Mucosa of descending colon (tissue), 3 donors: ENCODE data around the gene EIF1. TPM values are rescaled to one million over a fixed set of nuclear protein-coding genes. Genes with fewer than 3 reads are reported as not detected.

Source experiments
- ATAC-seq: fragments of 200-7000 bp; cut with Tn5 transposase; one replicate; pipeline ENCODE4 v1.9.1; 2020; ENCODE audit warnings: mild to moderate bottlenecking, moderate library complexity
- DNase-seq, 3 donors: peaks; one replicate each; pipeline ENCODE4 v3.0.0-alpha.2; 2020
- H3K36me3 ChIP-seq: fragments of 200-600 bp; one replicate; pipeline ENCODE4 v1.8.0; 2021; ENCODE audit warnings: low read depth, mild to moderate bottlenecking
- H3K4me1 ChIP-seq: fragments of 200-600 bp; one replicate; pipeline ENCODE4 v1.8.0; 2021; ENCODE audit warnings: low read depth, mild to moderate bottlenecking
- H3K4me3 ChIP-seq: fragments of 200-600 bp; one replicate; pipeline ENCODE4 v1.8.0; 2021; ENCODE audit warnings: mild to moderate bottlenecking
- H3K9me3 ChIP-seq: fragments of 200-600 bp; one replicate; pipeline ENCODE4 v1.8.0; 2021; ENCODE audit warnings: mild to moderate bottlenecking
- intact Hi-C, 2 donors: fragments of 100-400 bp; cut with DNase I in 1 of 2; cut with micrococcal nuclease in 1 of 2; formaldehyde crosslinking; loops; one replicate each; pipeline versions ENCODE4 v1.11.0 to v1.11.1; 2022; cut with DNase I, micrococcal nuclease
- total RNA-seq, 3 donors: library from RNA; stranded (reverse); fragmentation: NEBNext Ultra II Directional in 2 of 3; extraction: Animal tissue kit (Norgen Biotek cat#: 25700) in 2 of 3; gene quantifications; one replicate each; pipeline versions ENCODE4 v1.2.1 to v1.2.4, GENCODE V29; 2021 to 2023
- TF ChIP-seq, protein P1 (sequence below): fragments of 200-600 bp; IDR thresholded peaks from one replicate; pipeline ENCODE4 v1.8.0; 2022; ENCODE audit warnings: antibody characterized with exemption, mild to moderate bottlenecking
- donor health status: DM: no; HTN: no; CAD: no; lungs with moderate emphysema.
- donor health status: DM: no; HTN: no; CAD: no.
- donor health status: DM: no; HTN: yes; CAD: no.

Gene EIF1
- total RNA-seq, 3 donors from 2014 or later = 547 to 915 (median 566) TPM

- H3K9me3 ChIP-seq = no peaks in the 10 kb centered on the region
- no peaks in the 10 kb centered on the region for H3K36me3 ChIP-seq
- no peak overlapping the region for H3K4me3 ChIP-seq
- intact Hi-C loops = no loop called here
- H3K4me1 ChIP-seq = no peaks in the 10 kb centered on the region
- TF ChIP-seq, protein P1, sequence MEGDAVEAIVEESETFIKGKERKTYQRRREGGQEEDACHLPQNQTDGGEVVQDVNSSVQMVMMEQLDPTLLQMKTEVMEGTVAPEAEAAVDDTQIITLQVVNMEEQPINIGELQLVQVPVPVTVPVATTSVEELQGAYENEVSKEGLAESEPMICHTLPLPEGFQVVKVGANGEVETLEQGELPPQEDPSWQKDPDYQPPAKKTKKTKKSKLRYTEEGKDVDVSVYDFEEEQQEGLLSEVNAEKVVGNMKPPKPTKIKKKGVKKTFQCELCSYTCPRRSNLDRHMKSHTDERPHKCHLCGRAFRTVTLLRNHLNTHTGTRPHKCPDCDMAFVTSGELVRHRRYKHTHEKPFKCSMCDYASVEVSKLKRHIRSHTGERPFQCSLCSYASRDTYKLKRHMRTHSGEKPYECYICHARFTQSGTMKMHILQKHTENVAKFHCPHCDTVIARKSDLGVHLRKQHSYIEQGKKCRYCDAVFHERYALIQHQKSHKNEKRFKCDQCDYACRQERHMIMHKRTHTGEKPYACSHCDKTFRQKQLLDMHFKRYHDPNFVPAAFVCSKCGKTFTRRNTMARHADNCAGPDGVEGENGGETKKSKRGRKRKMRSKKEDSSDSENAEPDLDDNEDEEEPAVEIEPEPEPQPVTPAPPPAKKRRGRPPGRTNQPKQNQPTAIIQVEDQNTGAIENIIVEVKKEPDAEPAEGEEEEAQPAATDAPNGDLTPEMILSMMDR = no peak
- DNase-seq (no peak), ATAC-seq (no peak)
Measured at GRCh38 chr17:41722231-41722630, 33.5 kb downstream of the EIF1 start.

- intact Hi-C loops = no loop called here
- Histone ChIP-seq H3K4me1 (no peaks in the 10 kb centered on the region), H3K36me3 (no peaks in the 10 kb centered on the region), H3K9me3 (no peaks in the 10 kb centered on the region), H3K4me3 (no peak overlapping the region)
- DNase-seq = no peak
- no peak for ATAC-seq
- TF ChIP-seq, protein P1 = no peak
Measured at GRCh38 chr17:41723801-41724475, 35.3 kb downstream of the EIF1 start.

DNA sequence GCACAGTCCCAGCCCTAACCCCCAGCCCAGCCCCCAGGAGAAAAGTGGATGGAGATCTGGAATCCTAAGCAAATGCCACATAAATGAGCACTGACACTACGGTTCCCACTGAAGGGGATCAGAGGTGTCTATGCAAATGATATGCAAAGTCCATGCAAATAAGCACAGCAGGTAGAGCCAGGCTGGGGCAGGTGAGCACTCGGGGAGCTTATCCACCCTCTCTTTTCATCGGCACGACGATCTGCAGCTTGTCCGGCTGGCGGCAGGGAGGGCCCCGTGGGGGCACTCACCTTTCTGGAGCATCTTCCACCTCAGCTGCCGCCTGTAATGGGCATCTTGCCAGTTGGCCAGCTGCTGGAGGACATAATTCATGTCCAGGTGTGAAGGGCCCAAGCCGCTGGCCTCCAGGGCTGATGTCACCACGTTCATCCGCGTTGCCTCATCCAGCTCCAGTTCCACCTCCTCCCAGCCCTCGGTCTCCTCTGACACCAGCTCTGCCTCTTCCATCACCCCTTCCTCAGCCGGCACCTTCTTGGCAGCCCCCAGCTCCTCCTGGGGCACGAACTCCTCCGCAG lies 35.9 kb downstream of the EIF1 start:
- intact Hi-C loops = no loop called here
- Histone ChIP-seq H3K9me3 (no peaks in the 10 kb centered on the region), H3K36me3 (no peaks in the 10 kb centered on the region), H3K4me1 (no peaks in the 10 kb centered on the region), H3K4me3 (no peak overlapping the region)
- TF ChIP-seq, protein P1 = no peak
- DNase-seq (no peak), ATAC-seq (no peak)

GRCh38 chr17:41725134-41725533 lies 36.4 kb downstream of the EIF1 start:
- no peaks in the 10 kb centered on the region for H3K9me3 ChIP-seq
- H3K4me3 ChIP-seq = no peak overlapping the region
- DNase-seq = no peak
- H3K36me3 ChIP-seq = no peaks in the 10 kb centered on the region
- intact Hi-C loops = no loop called here
- no peaks in the 10 kb centered on the region for H3K4me1 ChIP-seq
- no peak for ATAC-seq
- TF ChIP-seq, protein P1 = no peak

GRCh38 chr17:41728056-41728455 lies 39.4 kb downstream of the EIF1 start:
- intact Hi-C loops = no loop called here
- DNase-seq (no peak), ATAC-seq (no peak)
- TF ChIP-seq, protein P1 = no peak
- Histone ChIP-seq H3K4me1 (no peaks in the 10 kb centered on the region), H3K36me3 (no peaks in the 10 kb centered on the region), H3K4me3 (no peak overlapping the region), H3K9me3 (no peaks in the 10 kb centered on the region)
